GM19023 (cell line): ENCODE data around the gene TNC.

ENCODE experiments used
- ATAC-seq: cut with Tn5 transposase; IDR thresholded peaks from one replicate; pipeline ENCODE4 v1.9.1; 2021; ENCODE audit warnings: mild to moderate bottlenecking, moderate library complexity; ENCODE audit not compliant: unreplicated experiment

TNC gene

GRCh38 chr9:115104908-115105307 is 13.0 kb downstream of the TNC start:
- ATAC-seq, result no peak

- ATAC-seq, result no peak
Observed at GRCh38 chr9:115103746-115104477, 14.0 kb downstream of the TNC start.

- no peak for ATAC-seq
Observed at GRCh38 chr9:115099901-115100300, 18.1 kb downstream of the TNC start.

GRCh38 chr9:115098226-115098965 is 19.6 kb downstream of the TNC start:
- ATAC-seq, result no peak

- no peak for ATAC-seq
Observed at GRCh38 chr9:115093520-115093919, 24.4 kb downstream of the TNC start.

- ATAC-seq, result no peak
Observed at GRCh38 chr9:115090486-115090885, 27.5 kb downstream of the TNC start.

GRCh38 chr9:115088860-115089259 is 29.1 kb downstream of the TNC start:
- no peak for ATAC-seq

GRCh38 chr9:115086886-115087285 is 31.1 kb downstream of the TNC start:
- no peak for ATAC-seq

GRCh38 chr9:115086461-115086860 is 31.5 kb downstream of the TNC start:
- ATAC-seq, result no peak

GRCh38 chr9:115085773-115086377 is 32.1 kb downstream of the TNC start:
- no peak for ATAC-seq

- ATAC-seq, result no peak
Observed at GRCh38 chr9:115084709-115085108, 33.2 kb downstream of the TNC start.

- ATAC-seq, result no peak
Observed at GRCh38 chr9:115084157-115084556, 33.8 kb downstream of the TNC start.

GRCh38 chr9:115080242-115080641 is 37.7 kb downstream of the TNC start:
- no peak for ATAC-seq

- no peak for ATAC-seq
Observed at GRCh38 chr9:115079156-115079555, 38.8 kb downstream of the TNC start.

- no peak for ATAC-seq
Observed at GRCh38 chr9:115073456-115073855, 44.5 kb downstream of the TNC start.

- no peak for ATAC-seq
Observed at GRCh38 chr9:115071176-115071575, 46.8 kb downstream of the TNC start.

GRCh38 chr9:115069771-115070170 is 48.2 kb downstream of the TNC start:
- no peak for ATAC-seq

GRCh38 chr9:115069302-115069701 is 48.7 kb downstream of the TNC start:
- no peak for ATAC-seq

GRCh38 chr9:115068031-115068430 is 49.9 kb downstream of the TNC start:
- no peak for ATAC-seq

GRCh38 chr9:115063058-115063845 is 54.7 kb downstream of the TNC start:
- no peak for ATAC-seq

GRCh38 chr9:115058684-115059315 is 59.2 kb downstream of the TNC start:
- no peak for ATAC-seq
